Measurements from ENCODE around the gene ATP9A. TPM values are rescaled to one million over a fixed set of nuclear protein-coding genes. Genes with fewer than 3 reads are reported as not detected.

The ATP9A gene
- total and polyA plus RNA-seq, 2 donors (not counting 3 experiments of a cell fraction or from before 2014, with no cell fraction given) = 20.9 to 41.5 TPM

- Histone ChIP-seq H2AFZ (ENCODE audit: low read depth, low read length) (no peak overlapping the region), H3K27me3 (ENCODE audit: control insufficient read depth in 2 of 2, insufficient read depth in 2 of 2, low read length in 2 of 2) (no peaks in the 10 kb centered on the region), H3K27ac (ENCODE audit: insufficient read depth, low read depth, low read length) (no peak overlapping the region), H3K9me1 (replicated peaks; ENCODE audit: control insufficient read depth, extremely low read depth, insufficient read depth, low read length) (no peaks in the 10 kb centered on the region), H3K4me2 (ENCODE audit: insufficient read depth, low read length) (no peak overlapping the region), H3K9ac (replicated peaks; ENCODE audit: extremely low read depth, insufficient read depth, low read length) (no peak overlapping the region), H3K36me3 (ENCODE audit: control insufficient read depth in 2 of 2, extremely low read depth in 1 of 2, insufficient read depth in 2 of 2, low read length in 2 of 2) (no peaks in the 10 kb centered on the region), H4K20me1 (replicated peaks; ENCODE audit: control insufficient read depth, extremely low read depth, insufficient read depth, low read length) (no peaks in the 10 kb centered on the region), H3K79me2 (ENCODE audit: control insufficient read depth, insufficient read depth, low read length) (peaks cover 9% of the 10 kb centered on the region), H3K9me3 (replicated peaks; ENCODE audit: control insufficient read depth, insufficient read depth, low read length) (no peaks in the 10 kb centered on the region), H3K4me1 (ENCODE audit: control insufficient read depth, extremely low read depth, insufficient read depth, low read length) (peaks cover 32% of the 10 kb centered on the region), H3K4me3 (replicated peaks in 1 of 3; ENCODE audit: insufficient read depth in 1 of 3, low read depth in 1 of 3, low read length in 3 of 3) (no peak overlapping the region)
- ChIA-PET POLR2A (no interaction called here), CTCF (interaction anchor here (1.0 kb wide), 1 partner anchor 45 kb away, joined by 3 read pairs; no protein-coding TSS in a partner anchor)
- no peak for DNase-seq (ENCODE audit: low read depth, low spot score)
- no peak for FAIRE-seq
- no peak for TF ChIP-seq GATA2 (IDR thresholded peaks at IDR 0.05; ENCODE audit: insufficient read depth, insufficient read length, low read depth, low read length)
- TF ChIP-seq MYC (IDR thresholded peaks at IDR 0.05; ENCODE audit: low read depth, low read length) = no peak
- no peak for TF ChIP-seq POLR2A (IDR thresholded peaks at IDR 0.05; ENCODE audit: low read depth, low read length)
- no peak for TF ChIP-seq CTCF (IDR thresholded peaks at IDR 0.05; ENCODE audit: extremely low read depth in 1 of 2, insufficient read depth in 1 of 2, low read depth in 1 of 2, low read length in 2 of 2)
- TF ChIP-seq FOS (IDR thresholded peaks at IDR 0.05; ENCODE audit: borderline replicate concordance, insufficient read depth, low read length) = no peak
- TF ChIP-seq JUN (IDR thresholded peaks at IDR 0.05; ENCODE audit: borderline replicate concordance, insufficient read depth, insufficient read length, low read depth) = no peak
- no peak for TF ChIP-seq EZH2 (IDR thresholded peaks at IDR 0.05; ENCODE audit: borderline replicate concordance, low read depth, low read length, severe bottlenecking)
- no peak for TF ChIP-seq MAX (IDR thresholded peaks at IDR 0.05; ENCODE audit: insufficient read depth, insufficient read length)
- TF ChIP-seq POLR2AphosphoS5 (IDR thresholded peaks at IDR 0.05; ENCODE audit: insufficient read depth, low read depth, low read length) = no peak
- dilution Hi-C loops (cut with MboI; ENCODE audit: extremely low pct_ligation_motif_present, low sequenced_read_pairs) (no loop called here), intact Hi-C loops (cut with micrococcal nuclease) (no loop called here)
- BruUV-seq (replicated peaks) = no TSS peak
Measured at GRCh38 chr20:51745804-51746203, 22.4 kb downstream of the ATP9A start.
